Putamen (tissue), 1 donor: ENCODE results near the gene CCNT2.
"Not testable (repeated sequence)": the region's sequence is repeated elsewhere in the genome, so short reads cannot be mapped to it uniquely, and the experiment has no call there.

ENCODE experiments used
- DNase-seq: peaks from one replicate; pipeline ENCODE4 v3.0.0-alpha.2; 2016; ENCODE audit warnings: low spot score

The CCNT2 gene

DNA sequence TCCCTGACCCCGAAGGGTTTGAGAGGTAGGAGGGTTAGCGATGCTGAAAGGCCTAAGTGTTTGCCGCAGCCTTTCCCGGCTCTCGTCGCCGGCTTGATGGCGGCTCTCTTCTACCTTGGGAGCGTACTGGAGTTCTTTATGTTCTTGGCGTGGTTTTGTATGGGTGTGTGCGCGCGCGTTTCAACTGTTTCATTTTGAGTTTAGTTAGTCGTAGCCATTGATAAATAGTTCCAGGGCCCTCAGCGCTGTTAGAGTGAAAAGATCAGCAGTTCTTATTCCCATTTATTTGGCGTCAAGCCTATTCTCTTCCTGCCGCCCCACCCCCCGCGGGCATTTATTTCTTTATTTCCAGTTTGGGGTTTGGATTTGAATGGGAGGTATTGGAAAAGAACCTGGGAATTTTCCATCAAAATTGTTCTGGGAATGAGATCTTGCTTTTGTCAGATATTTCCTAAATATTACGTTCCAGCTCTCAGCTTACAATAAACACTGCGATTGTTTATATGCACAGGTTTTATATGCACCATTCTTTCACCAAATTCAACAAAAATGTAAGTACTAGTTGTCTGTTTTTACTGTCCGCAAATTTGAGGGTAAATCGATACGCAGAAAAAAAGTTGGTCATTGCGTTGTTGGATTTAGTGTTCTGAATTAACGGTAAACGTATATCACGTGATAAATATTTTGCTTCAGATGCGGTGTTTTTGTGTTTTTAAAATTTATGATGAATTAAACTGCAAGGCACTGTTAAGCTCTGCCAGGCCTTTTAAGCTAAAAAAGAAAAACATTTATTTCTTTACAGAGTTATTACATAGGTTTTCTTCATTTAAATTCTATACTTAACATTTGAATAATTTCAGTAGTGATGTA, 954 bp downstream of the CCNT2 start:
- DNase-seq, result peak; percentile 37

DNA sequence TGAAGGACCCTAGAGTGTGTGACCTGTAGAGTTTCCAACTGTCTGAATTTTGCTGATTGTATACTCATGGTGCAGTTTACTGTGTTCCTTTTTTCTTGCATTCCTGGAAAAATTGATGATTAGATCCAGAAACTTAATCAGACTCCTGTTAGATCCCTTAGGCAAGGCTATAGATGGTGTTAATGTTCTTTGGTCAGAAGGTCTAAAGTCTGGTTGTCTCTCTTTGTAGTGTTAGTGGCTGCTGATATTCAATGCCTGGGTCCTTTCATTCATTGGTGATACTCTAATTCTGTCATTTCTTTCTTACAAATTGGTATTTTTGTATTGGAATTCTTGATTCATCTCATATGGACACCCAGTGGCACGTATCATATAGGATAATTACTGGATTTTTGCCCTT, 6.3 kb downstream of the CCNT2 start:
- no peak for DNase-seq

- DNase-seq, result no peak
Measured at GRCh38 chr2:134926231-134926931, 7.8 kb downstream of the CCNT2 start.

DNA sequence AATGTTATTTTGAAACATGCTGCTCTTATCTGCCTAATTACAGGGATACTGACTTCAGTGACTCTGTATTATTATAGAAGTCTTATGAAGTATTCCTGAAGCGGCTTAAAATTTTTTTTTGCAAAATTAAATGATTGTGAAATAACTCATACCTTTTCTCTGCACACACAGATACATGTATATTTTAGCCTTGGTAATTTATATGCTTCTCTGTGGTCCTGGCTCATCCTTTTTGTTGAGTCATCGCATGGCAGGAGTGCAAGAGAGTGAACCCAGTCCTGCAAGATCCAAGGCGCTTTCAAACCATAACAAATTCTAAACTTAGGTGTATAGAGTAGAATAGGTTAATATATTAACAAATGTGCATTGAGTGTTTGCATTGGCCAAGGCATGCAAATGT, 8.6 kb downstream of the CCNT2 start:
- no peak for DNase-seq

GRCh38 chr2:134932864-134933526, 14.4 kb downstream of the CCNT2 start:
- no peak for DNase-seq

- no peak for DNase-seq
Measured at GRCh38 chr2:134933732-134934131, 15.1 kb downstream of the CCNT2 start.

- DNase-seq, result no peak
Measured at GRCh38 chr2:134934150-134934549, 15.5 kb downstream of the CCNT2 start.

DNA sequence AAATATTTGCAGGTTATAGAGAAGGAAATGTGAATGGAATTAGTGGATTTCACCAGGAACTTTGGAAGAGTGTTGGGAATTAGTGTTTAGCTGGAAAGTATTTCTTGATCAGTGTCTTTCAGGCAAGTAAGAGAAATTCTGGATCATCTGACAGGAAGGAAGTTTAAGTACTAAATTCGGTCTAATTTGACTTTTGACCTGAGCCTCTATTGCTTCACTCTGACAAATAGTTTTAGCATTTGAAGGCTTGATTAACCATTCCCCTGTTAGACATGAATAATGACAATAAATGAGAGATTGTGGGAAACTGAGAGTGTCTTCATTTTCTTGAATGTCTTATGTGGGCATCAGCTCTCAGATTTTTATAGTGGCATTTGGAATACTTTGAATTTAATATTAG, 16.0 kb downstream of the CCNT2 start:
- DNase-seq, result no peak

GRCh38 chr2:134936691-134937090, 18.1 kb downstream of the CCNT2 start:
- no peak for DNase-seq

GRCh38 chr2:134943540-134943939, 24.9 kb downstream of the CCNT2 start:
- DNase-seq, result no peak

GRCh38 chr2:134944975-134945374, 26.4 kb downstream of the CCNT2 start:
- no peak for DNase-seq

DNA sequence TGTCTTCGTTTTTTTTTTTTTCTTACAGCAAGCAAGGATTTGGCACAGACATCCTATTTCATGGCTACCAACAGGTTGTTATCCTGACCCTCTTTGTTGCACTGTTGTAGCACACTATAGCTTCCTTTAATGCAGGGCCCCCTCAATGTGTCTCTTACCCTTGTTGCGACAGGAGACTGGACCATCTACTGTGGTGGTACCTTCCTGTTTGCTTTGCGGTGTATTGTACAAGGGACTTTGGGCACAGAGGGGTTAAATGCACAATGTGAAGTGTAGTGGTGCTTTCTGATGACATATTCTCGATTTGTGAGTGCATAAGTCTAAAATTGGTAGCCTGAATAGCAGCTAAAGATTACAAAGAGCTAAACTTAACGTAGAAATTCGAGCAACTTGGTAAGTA, 27.5 kb downstream of the CCNT2 start:
- no peak for DNase-seq

DNA sequence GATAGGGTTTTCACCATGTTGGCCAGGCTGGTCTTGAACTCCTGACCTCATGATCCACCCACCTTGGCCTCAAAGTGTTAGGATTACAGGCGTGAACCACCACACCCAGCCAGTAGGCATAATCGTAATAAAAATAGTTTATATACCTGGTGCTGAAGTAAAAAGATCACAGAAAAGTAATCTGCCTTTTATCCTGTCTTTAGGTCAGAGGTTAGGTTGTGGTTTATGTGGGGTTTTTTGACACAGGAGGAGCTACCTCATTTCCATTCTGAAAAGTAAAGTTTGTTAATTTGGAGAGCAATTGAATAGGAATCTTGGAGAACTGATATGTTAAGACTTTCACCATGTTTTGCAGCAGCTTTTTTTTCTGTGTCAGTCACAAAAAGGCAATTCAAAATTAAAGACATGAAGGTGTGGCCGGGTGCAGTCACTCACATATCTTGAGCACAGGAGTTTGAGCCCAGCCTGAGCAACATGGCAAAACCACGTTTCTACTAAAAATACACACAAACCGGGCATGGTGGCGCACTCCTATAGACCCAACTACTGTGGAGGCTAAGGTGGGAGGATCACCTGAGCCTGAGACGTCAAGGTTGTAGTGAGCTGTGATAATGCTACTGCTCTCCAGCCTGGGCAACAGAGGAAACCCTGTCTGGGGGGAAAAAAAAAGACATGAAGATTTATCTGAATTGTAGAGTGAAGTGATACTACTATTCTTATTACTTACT, 31.5 kb downstream of the CCNT2 start:
- no peak for DNase-seq

GRCh38 chr2:134950886-134951285, 32.3 kb downstream of the CCNT2 start:
- no peak for DNase-seq

DNA sequence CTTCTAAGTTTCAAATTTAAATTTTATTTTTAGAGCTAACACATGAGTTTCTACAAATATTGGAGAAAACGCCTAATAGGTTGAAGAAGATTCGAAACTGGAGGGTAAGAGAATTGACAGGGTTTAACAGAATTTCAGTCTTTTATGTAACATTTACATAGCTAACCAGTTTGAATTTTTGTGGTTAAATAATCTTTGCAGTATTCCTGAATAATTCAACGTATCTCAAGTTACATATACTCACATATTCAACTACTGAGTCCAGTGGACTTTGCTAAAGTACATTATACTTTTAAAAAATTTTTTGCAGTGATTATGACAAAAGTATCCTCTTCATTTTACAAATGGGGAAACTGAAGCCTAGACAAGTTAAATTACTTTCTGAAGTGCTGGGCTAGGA, 34.0 kb downstream of the CCNT2 start:
- DNase-seq, result no peak

GRCh38 chr2:134954065-134954464, 35.4 kb downstream of the CCNT2 start:
- DNase-seq, result no peak

GRCh38 chr2:134955744-134956143, 37.1 kb downstream of the CCNT2 start:
- no peak for DNase-seq

DNA sequence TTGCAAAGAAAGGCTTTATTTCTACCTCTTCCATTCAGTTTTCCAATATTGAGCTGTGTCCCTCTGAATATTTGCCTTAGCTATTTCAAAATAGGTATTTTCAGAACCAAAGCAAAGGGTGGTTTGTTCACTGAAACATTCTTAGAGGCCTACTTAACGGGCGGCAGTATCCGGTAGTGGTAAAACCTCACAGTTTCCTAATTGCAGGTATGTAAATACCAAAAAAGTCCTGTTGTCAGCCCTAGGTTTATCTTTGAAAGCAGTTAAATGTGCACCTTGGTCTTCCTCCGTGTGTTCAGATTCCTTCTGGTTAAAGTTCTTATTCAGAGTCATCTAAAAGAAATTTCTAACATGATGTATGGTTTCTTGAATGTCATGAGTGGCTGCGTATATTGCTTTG, 38.9 kb downstream of the CCNT2 start:
- no peak for DNase-seq

GRCh38 chr2:134967166-134967565, 48.5 kb downstream of the CCNT2 start:
- not testable (repeated sequence) for DNase-seq

DNA sequence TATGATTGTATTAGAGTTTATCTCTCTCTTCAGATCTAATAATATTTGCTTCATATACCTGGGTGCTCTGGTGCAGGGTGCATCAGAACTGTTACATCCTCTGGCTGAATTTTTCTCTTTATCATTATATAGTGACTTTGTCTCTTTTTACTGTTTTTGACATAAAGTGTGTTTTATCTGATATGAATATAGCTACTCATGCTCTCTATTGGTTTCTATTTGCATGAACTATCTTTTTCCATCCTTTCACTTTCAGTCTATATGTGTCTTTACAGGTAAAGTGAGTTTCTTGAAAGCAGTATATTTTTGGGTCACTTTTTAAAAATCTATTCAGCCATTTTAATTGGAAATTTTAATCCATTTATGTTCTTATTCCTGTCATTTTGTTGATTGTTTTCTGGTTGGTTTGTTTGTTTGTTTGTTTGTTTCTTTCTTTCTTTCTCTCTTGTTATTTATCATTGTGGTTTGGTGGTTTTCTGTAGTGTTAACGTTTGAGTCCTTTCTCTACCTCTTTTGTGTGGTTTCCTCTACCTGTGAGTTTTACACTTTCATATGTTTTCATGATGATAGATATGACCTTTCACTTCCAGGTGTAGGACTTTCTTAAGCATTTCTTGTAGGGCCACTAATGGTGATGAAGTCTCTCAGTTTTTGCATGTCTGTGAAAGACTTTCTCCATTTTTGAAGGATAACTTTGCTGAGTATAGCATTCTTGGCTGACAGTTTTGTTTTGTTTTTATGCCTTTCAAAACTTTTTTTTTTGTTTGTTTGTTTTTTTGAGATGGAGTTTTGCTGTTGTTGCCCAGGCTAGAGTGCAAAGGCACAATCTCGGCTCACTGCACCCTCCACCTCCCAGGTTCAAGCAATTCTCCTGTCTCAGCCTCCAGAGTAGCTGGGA, 54.9 kb downstream of the CCNT2 start:
- no peak for DNase-seq
